Hematopoietic multipotent progenitor cell treated with erythropoietin and hydrocortisone succinate and interleukin-3 and kit ligand, for 17 days (in vitro differentiated cells): ENCODE measurements around the gene PSMB8.
"Not testable (repeated sequence)": the region's sequence is repeated elsewhere in the genome, so short reads cannot be mapped to it uniquely, and the experiment has no call there.

Source experiments
- DNase-seq: peaks from one replicate; pipeline ENCODE4 v3.0.0-alpha.2; 2015; ENCODE audit warnings: low spot score

PSMB8 gene

DNA sequence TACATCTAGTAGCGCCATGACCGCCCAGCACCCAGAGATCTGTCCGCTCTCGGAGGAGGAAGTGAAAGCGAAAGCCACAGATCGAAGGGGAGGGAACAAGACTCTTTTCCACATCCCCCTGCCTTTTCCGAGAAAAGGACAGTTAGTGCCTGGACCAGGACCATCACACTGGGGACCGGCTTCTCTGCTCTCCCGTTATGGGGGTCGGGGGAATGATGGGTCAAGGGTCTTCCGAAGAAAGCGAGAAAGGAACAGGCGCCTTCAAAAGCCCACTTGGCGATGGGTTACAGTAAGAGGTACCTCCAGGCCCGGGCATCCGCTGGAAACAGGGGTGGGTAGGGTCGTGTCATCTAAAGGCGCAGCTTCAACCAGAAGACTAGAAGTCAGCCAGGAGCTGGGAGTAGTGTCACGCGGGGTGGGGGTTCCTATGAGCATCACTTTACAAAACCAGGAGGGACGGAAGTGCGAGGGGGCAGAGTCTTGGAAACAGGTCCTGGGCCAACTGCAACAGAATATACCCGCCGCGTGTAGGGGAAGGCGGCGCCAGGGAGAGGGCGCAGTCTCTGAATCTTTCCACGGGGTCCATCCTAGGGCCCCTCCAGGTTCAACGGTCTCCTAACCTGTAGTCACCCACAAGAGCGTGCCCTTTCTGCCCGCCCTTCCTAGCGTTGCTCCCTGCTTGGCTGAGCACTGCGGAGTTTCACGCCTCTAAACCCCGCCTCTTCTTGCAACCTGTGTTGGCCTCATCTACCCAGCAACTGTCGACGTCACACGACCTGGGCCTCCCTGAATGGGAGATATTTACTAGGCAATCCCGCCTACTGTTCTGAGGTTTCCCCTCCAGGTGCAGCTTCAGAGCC, at the start of gene PSMB8:
Gene PSMB8, minus strand, starts transcription at position 69 of the 860 bp plus-strand sequence. Its CDS starts 51 bp downstream, at position 18.
- DNase-seq: peak; percentile 97

DNA sequence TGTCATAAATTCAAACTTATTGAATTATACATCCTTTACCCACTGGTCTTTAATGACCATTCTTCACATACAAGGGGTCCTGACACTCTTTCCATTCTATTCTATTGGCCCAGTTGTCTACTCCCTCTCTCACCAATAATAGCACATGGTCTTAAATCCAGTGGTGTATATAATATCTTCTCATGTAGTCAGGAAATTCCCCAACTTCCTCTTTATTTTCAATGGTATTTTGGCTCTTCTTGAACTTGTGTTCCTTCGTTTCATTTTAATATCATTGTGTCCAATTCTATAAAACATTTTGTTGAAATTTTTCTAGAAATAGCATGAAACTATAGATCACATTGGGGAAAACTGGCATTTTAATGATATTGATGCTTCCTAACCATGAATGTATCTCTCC, 47.0 kb upstream of the PSMB8 start:
- DNase-seq: no peak

DNA sequence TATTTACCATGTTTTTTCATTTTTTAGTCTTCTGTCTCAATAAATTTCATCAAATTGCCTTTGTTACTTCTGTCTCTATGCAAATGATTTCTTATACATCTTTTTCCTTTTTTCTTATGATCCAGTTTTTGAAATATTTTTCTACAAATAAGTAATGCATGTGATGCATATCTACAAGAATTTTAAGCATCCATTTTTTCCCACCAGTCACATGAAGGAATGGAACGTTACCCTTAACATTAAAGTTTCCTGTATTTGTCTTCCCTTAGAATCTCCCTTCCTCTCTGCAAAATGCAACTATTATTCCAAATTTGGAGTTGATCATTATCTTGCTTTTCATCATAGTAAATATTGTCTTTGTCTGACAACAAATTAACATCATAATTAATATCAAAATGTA, 45.7 kb upstream of the PSMB8 start:
- DNase-seq: no peak

DNA sequence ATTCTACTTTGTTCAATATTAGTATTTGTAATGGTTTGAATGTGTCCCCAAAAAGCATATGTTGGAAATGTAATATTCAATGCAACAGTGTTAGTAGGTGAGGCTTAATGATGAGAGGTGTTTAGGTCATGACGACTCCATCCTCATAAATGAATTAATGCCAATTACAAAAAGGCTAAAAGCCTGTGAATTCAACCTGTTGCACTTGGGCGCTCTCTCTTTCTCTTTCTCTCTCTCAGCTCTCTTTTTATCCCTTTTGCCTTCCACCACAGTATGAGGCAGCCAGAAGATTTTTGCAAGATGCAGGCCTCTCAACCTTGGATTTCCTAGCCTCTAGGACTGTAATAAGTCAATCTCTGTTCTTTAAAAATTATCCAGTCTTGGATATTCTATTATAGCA, 44.7 kb upstream of the PSMB8 start:
- no peak for DNase-seq

DNA sequence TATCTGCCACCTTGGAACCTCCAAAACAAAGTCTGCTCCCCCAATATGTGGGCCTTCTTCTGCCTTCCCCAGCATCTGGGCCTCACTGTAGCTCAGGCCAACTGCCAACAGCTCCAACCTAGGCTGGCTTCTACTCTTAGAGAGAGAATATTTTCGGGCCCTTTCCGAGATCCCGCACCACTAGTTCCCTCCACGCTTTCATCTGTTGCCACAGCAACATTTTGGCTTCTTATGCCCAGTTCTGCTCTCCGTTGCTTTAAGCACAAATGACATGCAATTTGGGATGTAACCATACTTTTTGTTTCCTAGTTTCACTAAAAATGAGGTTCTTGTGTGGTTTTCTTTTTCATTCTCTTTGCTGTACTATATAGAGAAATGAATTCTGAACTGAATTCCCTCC, 43.8 kb upstream of the PSMB8 start:
- DNase-seq: no peak

DNA sequence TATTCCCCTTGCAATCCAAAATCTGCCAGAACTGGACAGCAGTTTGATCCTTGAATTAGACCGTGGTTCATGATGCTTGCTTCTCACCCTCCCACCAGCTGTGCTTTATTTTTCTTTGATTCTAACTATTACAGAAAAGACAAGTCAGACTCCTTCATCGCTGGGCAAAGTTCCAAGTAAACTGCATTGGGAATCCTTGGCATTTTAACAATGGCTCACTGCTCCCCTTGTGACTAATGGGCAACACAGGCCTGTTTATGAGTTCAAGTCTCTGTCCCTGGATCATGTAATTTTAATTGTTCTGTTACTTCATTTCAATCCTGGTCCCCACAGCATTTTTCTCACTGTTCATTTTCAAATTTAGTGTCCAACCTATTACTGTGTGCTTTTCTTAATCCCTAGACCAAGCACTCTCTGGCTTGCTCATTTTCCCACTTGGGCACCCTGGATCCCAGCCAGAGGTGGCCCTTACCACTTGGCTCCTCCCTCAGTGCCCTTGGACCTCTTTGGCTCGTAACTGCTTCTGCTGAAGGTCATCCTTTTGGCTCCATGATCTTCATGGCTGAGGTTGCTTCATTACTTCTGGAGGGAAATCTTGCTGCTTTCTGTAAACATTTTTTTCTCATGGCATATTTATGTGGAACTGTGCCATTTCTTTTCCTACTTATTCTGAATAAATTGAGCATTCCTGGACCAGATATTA, 43.0 kb upstream of the PSMB8 start:
- DNase-seq: no peak

DNA sequence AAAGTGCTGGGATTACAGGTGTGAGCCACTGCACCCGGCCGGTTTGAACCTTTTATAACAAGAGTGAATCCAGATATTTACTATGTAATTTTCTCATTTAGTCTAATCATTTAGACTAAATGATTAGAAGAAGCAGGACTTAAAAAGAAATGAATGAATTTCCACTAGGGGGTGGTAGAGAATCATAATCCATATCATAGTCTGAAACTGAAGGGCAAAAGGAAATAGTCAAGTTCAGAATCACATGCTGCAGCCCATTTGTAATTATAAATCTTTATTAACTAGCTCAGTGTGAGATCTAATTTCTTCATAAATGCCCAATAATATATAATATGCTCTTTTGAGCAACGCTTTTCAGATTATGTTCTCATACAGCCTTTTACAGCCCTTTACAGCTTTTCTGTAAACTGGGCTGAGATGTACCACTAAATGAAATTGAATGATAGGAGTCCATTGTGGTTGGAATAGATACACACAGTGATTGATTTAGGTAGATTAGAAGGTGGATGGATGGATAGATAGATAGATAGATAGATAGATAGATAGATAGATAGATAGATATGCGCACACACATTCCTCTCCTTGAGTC, 41.9 kb upstream of the PSMB8 start:
- peak; percentile 81 for DNase-seq

DNA sequence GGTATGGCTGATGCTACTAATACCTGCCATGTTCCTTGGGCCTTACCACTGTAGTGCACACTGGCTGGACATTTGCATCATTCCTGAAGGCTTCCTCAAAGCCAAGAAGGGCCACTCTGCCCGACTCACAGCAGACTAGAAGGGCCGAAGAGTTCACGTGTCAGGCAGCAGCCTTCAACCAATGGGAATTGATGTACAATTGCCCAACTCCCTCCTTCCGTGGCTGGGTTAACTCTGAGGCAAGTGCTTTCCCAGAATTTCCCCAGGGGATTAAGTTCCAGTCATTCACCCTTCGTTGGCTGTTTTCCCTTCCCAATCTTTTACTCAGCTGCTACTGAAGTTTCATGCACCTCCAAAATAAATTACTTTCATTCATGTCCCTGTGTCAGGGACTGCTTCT, 39.9 kb upstream of the PSMB8 start:
- no peak for DNase-seq

DNA sequence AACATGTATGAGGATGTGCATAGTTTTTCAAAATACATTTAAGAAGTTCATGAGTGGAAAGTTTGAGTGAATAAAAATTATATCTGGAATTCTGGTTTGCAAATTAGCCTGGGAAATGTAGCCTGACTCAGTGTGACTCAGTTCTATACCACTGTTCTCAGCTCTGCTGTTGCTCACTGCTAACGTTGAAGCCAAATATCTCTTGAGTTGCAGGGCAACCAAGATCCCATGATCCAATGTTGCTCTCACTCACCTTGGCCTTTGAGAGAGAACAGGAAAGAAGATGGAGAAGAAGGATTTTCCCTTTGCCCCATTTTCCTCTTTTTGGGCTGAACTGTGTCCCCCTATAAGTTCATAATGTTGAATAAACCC, 39.0 kb upstream of the PSMB8 start:
- no peak for DNase-seq

DNA sequence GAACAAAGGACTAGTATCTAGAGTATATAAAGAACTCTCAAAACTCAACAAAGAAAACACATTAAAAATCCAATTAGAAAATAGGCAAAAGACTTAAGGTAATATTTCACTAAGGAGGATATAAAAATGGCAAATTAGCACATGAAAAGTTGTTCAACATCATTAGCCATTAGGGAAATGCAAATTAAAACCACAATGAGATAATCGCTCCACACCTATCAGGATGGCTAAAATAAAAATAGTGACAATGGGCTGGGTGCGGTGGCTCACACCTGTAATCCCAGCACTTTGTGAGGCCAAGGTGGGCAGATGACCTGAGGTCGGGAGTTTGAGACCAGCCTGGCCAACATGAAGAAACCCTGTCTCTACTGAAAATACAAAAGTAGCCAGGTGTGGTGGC, 37.1 kb upstream of the PSMB8 start:
- not testable (repeated sequence) for DNase-seq

DNA sequence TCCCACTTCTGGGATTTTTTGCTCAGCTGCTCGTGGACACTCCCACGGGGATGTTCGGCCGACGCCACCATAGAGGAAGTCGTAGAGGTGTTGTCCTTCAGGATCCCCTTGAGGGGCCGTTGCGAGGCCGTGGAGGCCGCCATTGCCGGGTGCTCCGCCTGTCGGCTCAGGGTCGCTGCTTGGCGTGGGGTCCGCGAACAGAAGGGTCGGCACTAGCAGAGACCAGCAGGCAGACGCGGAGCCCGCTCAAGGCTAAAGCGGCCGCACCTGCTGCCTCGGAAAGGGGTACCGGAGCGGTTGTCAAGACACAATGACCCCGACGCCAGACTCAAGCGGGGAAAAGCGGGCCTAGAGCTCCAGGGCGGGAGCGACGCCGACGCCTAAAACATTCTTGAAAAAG, 35.8 kb upstream of the PSMB8 start:
- DNase-seq: no peak

DNA sequence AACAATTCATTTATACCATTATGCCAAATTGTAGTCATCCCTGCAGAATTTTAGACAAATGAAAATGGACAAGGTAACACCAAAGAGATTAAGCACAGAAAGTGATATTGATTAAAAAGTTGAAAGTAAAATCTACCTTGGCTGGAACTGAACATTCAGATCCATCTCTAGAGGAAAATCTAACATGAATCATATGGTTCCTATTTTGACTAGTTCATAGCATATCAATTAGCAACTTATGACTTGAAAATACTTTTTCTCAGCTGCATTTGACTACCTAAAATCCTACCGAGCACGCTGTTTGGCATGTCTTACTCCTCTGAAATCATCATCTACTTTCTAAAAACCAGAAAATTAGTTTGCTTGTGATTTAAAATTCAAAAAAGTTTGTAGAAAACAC, 32.8 kb upstream of the PSMB8 start:
- no peak for DNase-seq

DNA sequence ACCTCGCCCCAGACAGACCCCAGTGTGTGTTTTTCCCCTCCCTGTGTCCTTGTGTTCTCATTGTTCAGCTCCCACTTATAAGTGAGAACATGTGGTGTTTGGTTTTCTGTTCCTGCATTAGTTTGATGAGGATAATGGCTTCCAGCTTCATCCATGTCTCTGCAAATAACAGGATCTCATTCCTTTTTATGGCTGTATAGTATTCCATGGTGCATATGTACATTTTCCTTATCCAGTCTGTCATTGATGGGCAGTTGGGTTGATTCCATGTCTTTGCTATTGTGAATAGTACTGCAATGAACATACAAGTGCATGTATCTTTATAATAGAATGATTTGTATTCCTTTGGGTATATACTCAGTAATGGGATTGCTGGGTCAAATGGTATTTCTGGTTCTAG, 30.1 kb upstream of the PSMB8 start:
- DNase-seq: not testable (repeated sequence)

DNA sequence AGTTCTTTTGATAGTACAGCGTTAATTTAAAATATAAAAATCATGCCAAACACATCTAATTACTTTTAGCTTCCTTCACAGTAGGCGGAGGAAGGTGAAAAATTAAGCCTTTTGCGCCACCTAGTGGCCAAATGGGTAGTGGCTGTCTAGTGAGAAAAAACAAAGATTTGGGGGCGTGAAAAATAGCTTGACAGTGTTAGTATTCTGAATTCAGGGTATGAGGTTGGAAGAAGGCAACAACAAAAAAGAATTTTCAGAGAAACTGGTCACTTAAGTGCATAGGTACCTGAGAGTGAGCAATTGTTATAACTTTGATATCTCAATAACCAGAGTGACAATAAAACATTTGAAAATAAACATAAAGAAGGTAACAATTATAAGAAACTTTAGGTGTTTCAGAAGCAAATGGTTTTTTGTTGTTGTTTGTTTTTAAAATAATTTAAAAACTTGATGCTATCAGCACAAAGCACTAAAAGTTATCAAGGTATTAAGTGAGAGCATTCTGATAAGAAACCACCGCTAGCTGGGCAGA, 24.5 kb upstream of the PSMB8 start:
- DNase-seq: peak; percentile 92

DNA sequence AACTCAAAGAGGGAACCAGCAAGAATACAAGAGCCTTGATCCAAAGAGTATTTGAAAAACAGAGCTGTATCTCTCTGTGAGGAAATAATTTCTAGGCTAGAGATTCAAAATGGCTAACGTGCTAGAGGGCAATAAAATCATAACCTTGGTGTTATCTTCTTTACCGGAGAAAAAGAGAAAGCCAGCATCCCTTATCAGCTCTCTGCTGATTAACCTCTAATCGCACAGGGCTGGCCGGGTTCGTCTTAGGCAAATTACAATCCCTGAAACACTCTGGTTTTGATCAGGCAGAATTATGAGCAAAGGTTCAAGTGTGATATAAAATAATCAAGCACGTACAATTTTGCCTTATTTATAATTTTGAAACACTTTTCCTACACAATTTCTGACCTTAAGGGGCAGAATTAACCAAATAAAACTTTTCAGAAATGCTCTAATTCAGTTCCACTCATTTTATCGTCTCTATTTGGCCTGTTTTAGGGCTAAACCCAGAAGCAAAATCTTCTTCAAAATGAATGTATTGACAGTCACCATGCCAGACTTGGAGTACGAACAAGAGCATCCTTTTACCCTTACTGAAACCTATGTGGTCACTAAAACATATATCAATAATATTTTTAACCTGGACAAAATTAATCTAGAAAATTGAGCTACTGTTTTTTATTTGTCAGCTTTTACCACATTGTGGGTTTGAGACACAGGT, 23.9 kb upstream of the PSMB8 start:
- DNase-seq: no peak

DNA sequence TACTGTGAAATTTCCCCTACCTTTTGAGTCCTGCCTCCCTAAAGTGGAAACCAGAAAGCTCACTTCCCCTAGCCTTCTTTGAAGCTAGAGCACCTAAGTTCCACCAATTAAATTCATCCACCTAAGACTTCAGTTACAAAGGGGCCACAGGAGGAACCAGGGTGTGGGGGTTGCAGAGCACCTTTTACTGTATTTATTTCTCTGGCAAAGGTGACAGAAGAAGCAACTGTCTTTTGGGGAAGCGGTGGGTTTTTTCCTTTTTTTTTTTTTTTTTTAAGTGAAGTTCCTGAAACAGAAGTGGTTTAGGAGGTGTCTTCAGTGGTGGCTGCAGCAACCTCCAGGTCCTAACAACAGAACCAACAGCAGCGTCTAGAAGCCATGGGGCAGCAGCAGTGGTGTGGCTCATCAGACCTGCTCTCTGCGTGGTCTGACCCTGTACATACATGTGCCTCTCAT, 23.2 kb upstream of the PSMB8 start:
- no peak for DNase-seq

DNA sequence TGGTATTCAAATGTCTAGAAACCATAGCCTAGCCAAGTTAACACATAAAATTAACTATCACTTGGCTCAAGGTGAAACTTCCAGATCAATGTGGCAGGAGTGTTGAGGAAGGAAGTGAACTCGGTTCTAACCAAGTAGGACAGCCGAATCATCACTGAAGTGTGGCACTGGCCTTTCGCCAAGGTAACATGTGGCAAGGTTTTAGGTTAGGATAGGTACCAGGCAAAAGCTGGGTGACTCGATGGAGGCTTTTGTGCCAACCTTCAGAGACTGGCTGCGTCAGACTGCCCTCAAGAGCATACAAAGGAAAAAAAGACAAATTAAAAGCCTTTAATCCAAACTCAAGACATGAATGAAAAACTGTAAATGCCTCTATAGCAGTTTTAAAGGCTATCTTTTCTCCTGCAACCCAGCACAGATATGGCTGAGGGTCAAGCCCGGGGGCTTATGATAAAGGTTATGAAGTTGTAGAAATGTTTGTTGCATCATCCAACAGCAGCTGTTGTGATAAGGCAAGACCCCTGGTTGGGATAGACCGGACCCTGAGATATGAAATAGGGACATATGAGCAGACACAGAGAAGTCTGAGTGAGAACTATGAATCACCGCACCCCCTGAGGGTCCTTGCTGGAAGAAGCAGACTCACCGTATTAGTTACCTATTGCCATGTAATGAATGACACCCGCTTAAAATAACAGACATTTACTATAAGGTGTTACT, 22.0 kb upstream of the PSMB8 start:
- no peak for DNase-seq

DNA sequence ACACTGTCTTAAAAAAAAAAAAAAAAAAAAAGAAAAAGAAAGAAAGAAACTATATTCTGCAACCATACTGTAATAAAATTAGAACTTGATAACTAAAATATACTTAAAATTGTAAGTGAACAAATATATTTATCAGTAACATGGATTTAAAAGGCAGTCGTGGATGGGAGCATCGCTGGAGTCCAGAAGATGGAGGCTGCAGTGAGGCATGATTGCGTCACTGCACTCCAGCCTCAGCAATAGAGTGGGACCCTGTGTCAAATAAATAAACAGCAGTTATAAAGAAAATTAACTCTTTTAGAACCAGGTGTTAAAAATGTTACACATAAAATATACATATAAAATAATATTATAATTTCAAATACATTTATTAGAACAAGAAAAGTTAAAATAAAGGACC, 18.9 kb upstream of the PSMB8 start:
- DNase-seq: no peak

DNA sequence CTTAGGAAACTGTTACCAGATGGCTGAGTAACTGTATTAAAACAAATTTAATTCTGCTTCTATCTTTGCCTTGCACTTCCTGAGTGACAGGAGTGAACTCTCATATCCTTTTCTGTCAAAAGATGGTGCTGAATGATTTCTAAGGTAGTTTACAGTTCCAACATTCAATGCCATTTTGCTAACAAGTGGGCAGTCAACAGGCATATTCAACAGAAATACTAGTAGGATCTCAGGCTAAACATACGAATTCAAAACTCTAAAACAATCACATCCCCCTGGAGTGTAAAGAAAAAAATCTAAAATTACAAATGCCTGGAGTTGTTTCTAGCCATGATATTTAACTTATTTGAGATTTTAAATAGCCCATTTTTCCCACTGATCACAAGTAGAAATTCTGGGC, 16.8 kb upstream of the PSMB8 start:
- DNase-seq: no peak

DNA sequence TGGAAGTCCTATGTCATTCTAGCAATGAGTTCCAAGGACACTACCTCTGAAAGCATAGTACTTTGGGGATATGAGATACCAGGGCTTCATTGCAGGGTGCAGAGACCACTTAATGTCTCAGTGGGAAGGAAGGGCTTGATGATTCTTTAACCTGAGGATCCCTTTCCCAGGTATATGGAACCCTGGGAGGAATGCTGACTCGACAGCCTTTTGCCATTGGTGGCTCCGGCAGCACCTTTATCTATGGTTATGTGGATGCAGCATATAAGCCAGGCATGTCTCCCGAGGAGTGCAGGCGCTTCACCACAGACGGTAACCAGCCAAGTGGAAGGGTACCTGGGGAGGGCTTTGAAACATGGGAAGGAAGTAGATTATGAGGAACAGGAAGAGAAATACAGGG, 14.3 kb upstream of the PSMB8 start:
- no peak for DNase-seq

DNA sequence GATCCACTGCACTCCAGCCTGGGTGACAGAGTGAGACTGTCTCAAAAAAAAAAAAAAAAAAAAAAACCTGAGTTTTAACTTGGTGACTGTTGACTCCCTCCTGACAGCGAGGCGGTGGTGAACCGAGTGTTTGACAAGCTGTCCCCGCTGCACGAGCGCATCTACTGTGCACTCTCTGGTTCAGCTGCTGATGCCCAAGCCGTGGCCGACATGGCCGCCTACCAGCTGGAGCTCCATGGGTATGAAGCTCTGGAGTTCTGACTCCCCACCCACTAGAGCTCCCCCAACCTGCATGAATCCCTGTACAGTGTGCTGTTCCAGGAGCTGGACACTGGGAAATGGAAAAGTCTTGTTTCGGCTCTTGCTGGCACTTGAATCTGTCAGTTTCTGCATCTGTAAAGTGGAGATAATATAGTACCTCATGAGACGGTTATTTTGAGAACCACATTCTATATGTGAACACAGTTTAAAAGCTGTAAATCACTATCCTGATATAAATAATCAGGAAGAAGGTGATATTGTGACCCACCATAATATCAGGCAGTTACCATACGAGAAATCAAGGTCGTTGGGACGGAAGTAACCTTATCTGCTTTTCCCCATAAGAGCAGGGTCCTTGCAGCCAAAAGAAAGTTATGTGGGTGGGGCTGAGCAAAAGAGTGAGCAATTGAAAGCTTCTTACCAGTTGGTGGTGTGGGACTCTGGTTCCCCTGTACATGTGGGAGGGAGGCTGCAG, 13.5 kb upstream of the PSMB8 start:
- DNase-seq: no peak
